Measurements from ENCODE around the gene RPP25L. TPM values are rescaled to one million over a fixed set of nuclear protein-coding genes. Genes with fewer than 3 reads are reported as not detected.

RPP25L gene
- total RNA-seq, 1 experiment from 2014 or later = 24.5 TPM

DNA sequence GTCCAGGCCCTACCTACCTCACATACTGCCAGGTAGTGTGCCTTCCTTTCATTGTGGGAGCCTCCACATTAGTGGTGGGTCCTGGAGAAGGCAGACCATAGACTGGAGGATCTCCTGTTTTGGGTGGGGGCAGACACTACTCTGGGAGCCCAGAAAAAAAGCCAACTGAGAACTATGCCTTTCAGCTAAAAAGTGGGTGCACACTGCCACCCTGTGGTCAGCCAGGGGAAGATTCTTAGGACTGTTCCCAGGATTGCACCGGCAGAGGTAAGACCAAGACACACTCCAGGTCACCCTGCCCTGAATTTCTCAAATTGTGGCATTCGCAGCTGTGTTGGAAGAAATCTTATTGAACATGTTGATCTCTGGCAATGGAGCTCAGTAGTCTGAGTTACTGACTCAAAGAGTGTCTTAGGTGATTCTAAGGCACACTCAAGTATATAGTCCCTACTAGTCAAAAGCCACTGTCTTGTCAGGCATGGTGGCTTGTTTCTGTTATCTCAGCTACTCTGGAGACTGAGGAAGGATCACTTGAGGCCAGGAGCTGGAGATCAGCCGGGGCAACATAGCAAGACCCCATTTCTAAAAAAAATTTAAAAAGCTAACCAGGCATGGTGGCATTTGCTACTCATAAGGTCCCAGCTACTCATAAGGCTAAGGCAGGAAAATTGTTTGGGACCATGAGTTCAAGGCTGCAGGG is 22.1 kb upstream of the RPP25L start (continued):
- TF ChIP-seq, protein P1, sequence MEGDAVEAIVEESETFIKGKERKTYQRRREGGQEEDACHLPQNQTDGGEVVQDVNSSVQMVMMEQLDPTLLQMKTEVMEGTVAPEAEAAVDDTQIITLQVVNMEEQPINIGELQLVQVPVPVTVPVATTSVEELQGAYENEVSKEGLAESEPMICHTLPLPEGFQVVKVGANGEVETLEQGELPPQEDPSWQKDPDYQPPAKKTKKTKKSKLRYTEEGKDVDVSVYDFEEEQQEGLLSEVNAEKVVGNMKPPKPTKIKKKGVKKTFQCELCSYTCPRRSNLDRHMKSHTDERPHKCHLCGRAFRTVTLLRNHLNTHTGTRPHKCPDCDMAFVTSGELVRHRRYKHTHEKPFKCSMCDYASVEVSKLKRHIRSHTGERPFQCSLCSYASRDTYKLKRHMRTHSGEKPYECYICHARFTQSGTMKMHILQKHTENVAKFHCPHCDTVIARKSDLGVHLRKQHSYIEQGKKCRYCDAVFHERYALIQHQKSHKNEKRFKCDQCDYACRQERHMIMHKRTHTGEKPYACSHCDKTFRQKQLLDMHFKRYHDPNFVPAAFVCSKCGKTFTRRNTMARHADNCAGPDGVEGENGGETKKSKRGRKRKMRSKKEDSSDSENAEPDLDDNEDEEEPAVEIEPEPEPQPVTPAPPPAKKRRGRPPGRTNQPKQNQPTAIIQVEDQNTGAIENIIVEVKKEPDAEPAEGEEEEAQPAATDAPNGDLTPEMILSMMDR (IDR thresholded peaks at IDR 0.05) = peak; percentile 68

DNA sequence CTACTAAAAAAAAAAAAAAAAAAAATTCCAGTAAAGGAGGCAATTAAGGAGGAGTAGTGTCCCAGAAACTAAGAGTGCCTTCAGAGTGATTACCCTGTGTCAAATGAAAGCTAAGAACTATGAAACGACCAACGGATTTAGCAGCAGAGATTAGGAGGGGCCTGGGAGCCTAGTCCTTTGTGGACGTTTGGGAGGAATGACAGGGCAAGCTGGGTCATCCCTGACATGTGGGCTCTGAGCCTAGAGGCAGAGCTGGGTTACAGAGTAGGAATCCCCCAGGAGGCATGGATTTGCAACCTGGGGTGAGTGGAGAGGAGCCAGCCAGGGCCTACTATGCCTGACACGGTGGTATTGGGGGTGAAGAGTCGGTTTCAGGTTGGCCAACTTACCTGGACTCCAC is 21.3 kb upstream of the RPP25L start:
- no peaks in the 10 kb centered on the region for H3K9me3 Mint-ChIP-seq
- peaks cover 54% of the 10 kb centered on the region for H3K27me3 Mint-ChIP-seq (ENCODE audit: low read depth)
- TF ChIP-seq ZNF416 (CRISPR knock-in tag; IDR thresholded peaks at IDR 0.05) (no peak), NFATC4 (CRISPR knock-in tag; IDR thresholded peaks at IDR 0.05) (no peak), MYBL2 (CRISPR knock-in tag; IDR thresholded peaks at IDR 0.05) (no peak), FOXK1 (CRISPR knock-in tag; IDR thresholded peaks at IDR 0.05) (no peak), ZNF138 (CRISPR knock-in tag; conservative IDR thresholded peaks at IDR 0.05) (no peak), ELF4 (CRISPR knock-in tag; IDR thresholded peaks at IDR 0.05; ENCODE audit: low read depth) (no peak), GTF2I (CRISPR knock-in tag; conservative IDR thresholded peaks at IDR 0.05) (no peak), ZNF532 (CRISPR knock-in tag; IDR thresholded peaks at IDR 0.05; ENCODE audit: borderline replicate concordance) (no peak)
- TF ChIP-seq, protein P2, sequence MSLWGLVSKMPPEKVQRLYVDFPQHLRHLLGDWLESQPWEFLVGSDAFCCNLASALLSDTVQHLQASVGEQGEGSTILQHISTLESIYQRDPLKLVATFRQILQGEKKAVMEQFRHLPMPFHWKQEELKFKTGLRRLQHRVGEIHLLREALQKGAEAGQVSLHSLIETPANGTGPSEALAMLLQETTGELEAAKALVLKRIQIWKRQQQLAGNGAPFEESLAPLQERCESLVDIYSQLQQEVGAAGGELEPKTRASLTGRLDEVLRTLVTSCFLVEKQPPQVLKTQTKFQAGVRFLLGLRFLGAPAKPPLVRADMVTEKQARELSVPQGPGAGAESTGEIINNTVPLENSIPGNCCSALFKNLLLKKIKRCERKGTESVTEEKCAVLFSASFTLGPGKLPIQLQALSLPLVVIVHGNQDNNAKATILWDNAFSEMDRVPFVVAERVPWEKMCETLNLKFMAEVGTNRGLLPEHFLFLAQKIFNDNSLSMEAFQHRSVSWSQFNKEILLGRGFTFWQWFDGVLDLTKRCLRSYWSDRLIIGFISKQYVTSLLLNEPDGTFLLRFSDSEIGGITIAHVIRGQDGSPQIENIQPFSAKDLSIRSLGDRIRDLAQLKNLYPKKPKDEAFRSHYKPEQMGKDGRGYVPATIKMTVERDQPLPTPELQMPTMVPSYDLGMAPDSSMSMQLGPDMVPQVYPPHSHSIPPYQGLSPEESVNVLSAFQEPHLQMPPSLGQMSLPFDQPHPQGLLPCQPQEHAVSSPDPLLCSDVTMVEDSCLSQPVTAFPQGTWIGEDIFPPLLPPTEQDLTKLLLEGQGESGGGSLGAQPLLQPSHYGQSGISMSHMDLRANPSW (CRISPR knock-in tag; conservative IDR thresholded peaks at IDR 0.05; ENCODE audit: low read depth) = no peak
- TF ChIP-seq, protein P3, sequence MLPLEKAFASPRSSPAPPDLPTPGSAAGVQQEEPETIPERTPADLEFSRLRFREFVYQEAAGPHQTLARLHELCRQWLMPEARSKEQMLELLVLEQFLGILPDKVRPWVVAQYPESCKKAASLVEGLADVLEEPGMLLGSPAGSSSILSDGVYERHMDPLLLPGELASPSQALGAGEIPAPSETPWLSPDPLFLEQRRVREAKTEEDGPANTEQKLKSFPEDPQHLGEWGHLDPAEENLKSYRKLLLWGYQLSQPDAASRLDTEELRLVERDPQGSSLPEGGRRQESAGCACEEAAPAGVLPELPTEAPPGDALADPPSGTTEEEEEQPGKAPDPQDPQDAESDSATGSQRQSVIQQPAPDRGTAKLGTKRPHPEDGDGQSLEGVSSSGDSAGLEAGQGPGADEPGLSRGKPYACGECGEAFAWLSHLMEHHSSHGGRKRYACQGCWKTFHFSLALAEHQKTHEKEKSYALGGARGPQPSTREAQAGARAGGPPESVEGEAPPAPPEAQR (CRISPR knock-in tag; IDR thresholded peaks at IDR 0.05) = no peak
- no peak for DNase-seq (ENCODE audit: low spot score)
- POLR2A ChIA-PET = interaction anchor here (1.1 to 1.2 kb wide), 2 partner anchors 10 to 13 kb away, joined by 6 to 8 read pairs; partner anchors contain the start of gene GALT
- peaks cover 32% of the 10 kb centered on the region for H3K4me1 Mint-ChIP-seq
- H3K4me3 Mint-ChIP-seq = no peak overlapping the region
- peaks cover 4% of the 10 kb centered on the region for H3K36me3 Mint-ChIP-seq
- ATAC-seq = no peak
- no peak overlapping the region for H3K27ac Mint-ChIP-seq
- CTCF ChIA-PET = interaction anchor here (0.7 to 6.7 kb wide), 25 partner anchors 8 to 896 kb away, joined by 3 to 94 read pairs (median 6); partner anchors contain the start of genes DCTN3, GALT, IL11RA and RPP25L
